Vagina (tissue), 2 donors: Measurements from ENCODE around the gene MAD1L1.

ENCODE experiments used
- POLR2A ChIP-seq, 2 donors: fragments of 450-650 bp; IDR thresholded peaks; one replicate each; pipeline ENCODE4 v1.6.1; 2017; ENCODE audit warnings: antibody characterized with exemption in 2 of 2, mild to moderate bottlenecking in 2 of 2, moderate library complexity in 2 of 2
- POLR2AphosphoS5 ChIP-seq, 2 donors: sonication (generic); formaldehyde crosslinking; IDR thresholded peaks; one replicate each; pipeline ENCODE4 v1.9.0; 2017; ENCODE audit warnings: antibody characterized with exemption in 2 of 2, mild to moderate bottlenecking in 2 of 2, low read depth in 1 of 2; ENCODE audit not compliant: insufficient read depth in 1 of 2
- TF ChIP-seq, protein P1 (sequence below), 3 experiments: fragments of 450-650 bp in 2 of 3; fragments of 200-600 bp in 1 of 3; sonication (generic) in 1 of 3; IDR thresholded peaks; one replicate each; pipeline ENCODE4 v1.5.1; 2017 to 2019; ENCODE audit warnings: antibody characterized with exemption in 3 of 3, mild to moderate bottlenecking in 2 of 3, moderate library complexity in 2 of 3

DNA sequence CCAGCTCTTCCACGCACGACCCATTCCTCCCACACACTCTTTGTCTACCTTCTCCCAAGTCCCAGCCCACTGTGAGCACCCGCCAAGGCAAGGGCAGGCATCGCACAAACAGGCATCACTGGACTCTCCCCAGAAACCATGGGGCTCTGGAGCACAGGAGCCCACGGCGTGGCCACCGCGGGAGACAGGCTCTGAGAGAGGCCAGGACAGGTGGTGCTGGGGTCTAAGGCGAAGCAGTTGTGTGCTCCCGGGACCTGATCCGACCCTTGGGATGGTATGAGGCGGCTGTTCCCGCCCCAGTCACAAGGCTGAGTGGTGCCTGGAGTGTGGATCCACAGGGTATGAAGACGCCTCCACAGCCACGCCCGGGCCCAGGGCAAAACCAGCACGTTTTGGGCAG is 156.9 kb downstream of the MAD1L1 start:
- TF ChIP-seq, protein P1, sequence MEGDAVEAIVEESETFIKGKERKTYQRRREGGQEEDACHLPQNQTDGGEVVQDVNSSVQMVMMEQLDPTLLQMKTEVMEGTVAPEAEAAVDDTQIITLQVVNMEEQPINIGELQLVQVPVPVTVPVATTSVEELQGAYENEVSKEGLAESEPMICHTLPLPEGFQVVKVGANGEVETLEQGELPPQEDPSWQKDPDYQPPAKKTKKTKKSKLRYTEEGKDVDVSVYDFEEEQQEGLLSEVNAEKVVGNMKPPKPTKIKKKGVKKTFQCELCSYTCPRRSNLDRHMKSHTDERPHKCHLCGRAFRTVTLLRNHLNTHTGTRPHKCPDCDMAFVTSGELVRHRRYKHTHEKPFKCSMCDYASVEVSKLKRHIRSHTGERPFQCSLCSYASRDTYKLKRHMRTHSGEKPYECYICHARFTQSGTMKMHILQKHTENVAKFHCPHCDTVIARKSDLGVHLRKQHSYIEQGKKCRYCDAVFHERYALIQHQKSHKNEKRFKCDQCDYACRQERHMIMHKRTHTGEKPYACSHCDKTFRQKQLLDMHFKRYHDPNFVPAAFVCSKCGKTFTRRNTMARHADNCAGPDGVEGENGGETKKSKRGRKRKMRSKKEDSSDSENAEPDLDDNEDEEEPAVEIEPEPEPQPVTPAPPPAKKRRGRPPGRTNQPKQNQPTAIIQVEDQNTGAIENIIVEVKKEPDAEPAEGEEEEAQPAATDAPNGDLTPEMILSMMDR (IDR thresholded peaks at IDR 0.05): no peak
- TF ChIP-seq POLR2A (IDR thresholded peaks at IDR 0.05) (no peak), POLR2AphosphoS5 (IDR thresholded peaks at IDR 0.05; ENCODE audit: insufficient read depth in 1 of 2, low read depth in 1 of 2) (no peak)
